Activated effector memory CD4-positive, alpha-beta T cell treated with anti-CD3 and anti-CD28 coated beads, Interleukin-2, amount 50 U/mL, for 16 hours (primary cell): ENCODE data around the gene E2F3.

Experiments used
- DNase-seq: peaks from one replicate; pipeline ENCODE4 v3.0.0-alpha.2; 2020

The E2F3 gene

DNA sequence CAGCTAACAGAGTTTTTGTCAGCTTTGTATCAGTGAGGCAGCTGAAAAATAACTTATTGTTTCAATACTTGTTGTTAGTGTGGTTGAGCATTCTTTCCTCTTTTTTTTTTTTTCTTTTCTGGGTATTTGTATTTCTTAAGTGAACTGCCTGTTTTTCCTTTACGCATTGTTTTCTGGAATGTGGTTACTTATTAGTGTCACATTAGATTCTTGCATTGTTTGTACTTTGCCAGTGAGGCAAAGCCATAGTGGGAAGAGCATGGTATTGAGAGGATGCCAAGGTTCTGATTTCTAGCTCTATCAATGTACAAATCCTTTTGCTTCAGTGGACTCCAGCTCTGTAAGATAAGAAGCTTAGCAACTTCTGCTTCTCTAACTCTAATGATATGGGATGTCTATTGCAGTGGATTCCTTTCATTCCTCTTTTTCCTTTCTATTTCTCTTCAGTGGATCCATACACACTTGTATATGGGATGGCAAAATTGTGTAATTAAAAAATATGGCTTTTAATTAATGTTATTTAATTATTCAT, 136.5 kb downstream of the E2F3 start:
- DNase-seq = no peak

DNA sequence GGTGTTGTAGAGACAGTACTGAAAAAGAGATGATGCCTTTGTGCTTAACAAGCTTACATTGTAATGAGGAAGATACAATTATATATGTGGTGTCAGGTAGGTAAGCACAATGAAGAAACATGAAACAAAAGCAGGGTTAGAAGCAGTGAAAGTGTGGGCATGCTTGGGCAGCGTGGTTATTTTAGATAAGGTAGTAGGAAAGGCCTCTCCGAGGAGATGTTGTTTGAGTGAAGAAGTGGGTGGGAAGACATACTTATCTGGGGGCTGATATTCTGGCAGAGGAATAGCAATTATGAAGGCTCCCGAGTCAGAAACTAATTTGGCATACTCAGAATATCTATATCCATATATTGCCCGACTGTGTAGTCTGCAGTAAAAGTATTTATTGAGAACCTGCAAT, 137.2 kb downstream of the E2F3 start:
- no peak for DNase-seq

DNA sequence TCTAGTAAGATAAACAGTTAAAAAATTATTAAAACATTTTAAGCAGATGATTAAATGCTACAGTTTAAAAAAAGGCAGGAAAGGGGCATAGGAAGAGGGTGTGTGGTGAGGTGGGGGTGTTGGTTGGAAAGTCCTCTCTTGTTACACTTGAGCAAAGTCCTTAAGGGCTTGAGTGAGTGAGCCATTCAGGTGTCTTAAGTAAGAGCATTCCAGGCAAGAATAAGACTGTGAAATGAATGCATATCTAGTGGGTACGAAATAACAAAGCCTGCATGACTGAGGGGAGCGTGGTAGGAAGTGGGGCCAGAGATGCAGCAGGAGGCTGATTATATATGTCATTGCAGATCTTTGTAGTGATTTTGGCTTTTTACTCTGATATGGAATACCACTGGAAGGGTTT, 137.7 kb downstream of the E2F3 start:
- no peak for DNase-seq

DNA sequence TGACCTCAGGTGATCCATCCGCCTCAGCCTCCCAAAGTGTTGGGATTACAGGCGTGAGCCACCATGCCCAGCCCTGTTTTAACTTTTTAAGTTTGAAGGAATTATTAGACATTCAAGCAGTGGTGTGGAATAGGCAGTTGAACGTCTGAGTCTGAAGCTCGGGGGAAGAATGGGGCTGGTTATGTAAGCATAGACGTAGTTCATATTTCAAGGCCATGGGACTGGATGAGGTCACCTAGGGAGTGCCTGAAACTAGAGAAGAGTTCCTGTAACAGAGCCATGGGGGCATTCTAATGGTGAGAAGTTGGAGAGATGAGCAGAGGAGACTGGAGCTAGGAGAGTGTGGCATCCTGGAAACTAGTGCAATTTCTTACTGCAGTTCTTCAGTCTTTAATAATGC, 139.0 kb downstream of the E2F3 start:
- no peak for DNase-seq

DNA sequence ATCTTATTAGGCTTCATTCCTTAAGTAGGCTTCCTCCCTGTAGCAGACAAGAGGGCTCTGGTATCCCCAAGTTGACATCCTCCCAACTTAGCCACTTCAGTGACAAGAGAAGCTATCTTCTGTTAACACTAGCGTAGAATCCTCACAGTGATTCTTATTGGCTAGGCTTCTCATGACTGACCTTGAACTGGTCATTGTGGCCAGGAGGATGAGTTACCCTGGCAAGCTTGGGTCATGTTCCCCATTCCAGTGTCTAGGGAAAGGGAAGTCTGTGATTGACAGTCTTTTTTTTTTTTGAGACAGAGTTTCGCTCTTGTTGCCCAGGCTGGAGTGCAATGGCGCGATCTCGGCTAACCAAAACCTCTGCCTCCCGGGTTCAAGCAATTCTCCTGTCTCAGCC, 139.7 kb downstream of the E2F3 start:
- DNase-seq = no peak

DNA sequence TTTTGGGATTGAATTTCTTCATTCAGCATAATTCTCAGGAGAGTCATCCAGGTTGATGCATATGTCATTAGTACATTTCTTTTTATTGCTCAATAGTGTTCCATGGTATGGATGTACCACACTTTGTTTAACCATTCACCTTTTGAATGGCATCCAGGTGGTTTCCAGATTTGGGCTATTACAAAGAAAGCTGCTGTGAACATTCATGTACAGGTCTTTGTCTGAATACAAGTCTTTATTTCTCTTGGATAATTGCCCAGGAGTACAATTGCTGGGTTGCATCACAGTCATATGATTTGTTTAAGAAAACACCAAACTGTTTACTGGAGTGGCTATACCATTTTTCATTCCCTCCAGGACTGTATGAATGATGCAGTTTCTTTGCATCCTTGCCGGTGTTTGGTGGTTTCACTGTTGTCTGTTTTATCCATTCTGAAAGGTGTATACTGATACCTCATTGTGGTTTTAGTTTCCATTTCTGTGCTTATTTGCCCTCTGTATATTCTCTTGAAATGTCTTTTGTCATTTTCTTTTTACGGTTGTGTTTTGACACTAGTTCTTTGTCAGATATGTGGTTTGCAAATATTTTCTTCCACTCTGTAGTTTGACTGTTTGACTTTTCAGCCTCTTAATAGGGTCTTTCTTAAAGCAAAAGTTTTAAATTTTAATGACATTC, 141.4 kb downstream of the E2F3 start:
- no peak for DNase-seq
